MCF 10A (cell line): ENCODE results near the gene PARL. TPM values are rescaled to one million over a fixed set of nuclear protein-coding genes. Genes with fewer than 3 reads are reported as not detected.

Experiments used
- BruUV-seq: library from RNA; stranded (reverse); fragments of 400-500 nt; replicated peaks from 2 replicates; lab custom pipeline; 2021; lab: Mats Ljungman, UMichigan
- CTCF ChIA-PET: fragments of 300-600 bp; sonication (Branson Sonifier 250); formaldehyde crosslinking; extraction: SDS; loops from one replicate; lab custom pipeline; 2021; ENCODE audit warnings: antibody characterized with exemption, inconsistent platforms; lab: Yijun Ruan, JAX
- POLR2A ChIA-PET: fragments of 300-600, 350-650 bp; sonication (Branson Sonifier 250); formaldehyde crosslinking; extraction: SDS; loops from one replicate; lab custom pipeline; 2020; ENCODE audit warnings: antibody characterized with exemption, inconsistent platforms; lab: Yijun Ruan, JAX
- DNase-seq: peaks from one replicate; pipeline ENCODE4 v3.0.0-alpha.2; 2018; ENCODE audit not compliant: unreplicated experiment
- H3K27ac Mint-ChIP-seq: one replicate; pipeline ENCODE4 v1.8.0; 2022; ENCODE audit warnings: mild to moderate bottlenecking, low read depth, mixed read lengths; ENCODE audit not compliant: unreplicated experiment
- H3K27me3 Mint-ChIP-seq: one replicate; pipeline ENCODE4 v1.8.0; 2022; ENCODE audit warnings: mixed read lengths; ENCODE audit not compliant: insufficient read depth, unreplicated experiment
- H3K36me3 Mint-ChIP-seq: one replicate; pipeline ENCODE4 v1.8.0; 2022; ENCODE audit warnings: mild to moderate bottlenecking, moderate library complexity, mixed read lengths; ENCODE audit not compliant: insufficient read depth, unreplicated experiment
- H3K4me1 Mint-ChIP-seq: one replicate; pipeline ENCODE4 v1.8.0; 2022; ENCODE audit warnings: mixed read lengths; ENCODE audit not compliant: insufficient read depth, unreplicated experiment
- H3K4me3 Mint-ChIP-seq: one replicate; pipeline ENCODE4 v1.8.0; 2022; ENCODE audit warnings: mild to moderate bottlenecking, moderate library complexity, mixed read lengths; ENCODE audit not compliant: unreplicated experiment
- H3K9me3 Mint-ChIP-seq: one replicate; pipeline ENCODE4 v1.8.0; 2022; ENCODE audit warnings: mixed read lengths; ENCODE audit not compliant: unreplicated experiment
- CTCF ChIP-seq: fragments of 200-600 bp; IDR thresholded peaks from one replicate; pipeline ENCODE4 v1.8.0; 2022; ENCODE audit warnings: antibody characterized with exemption, mild to moderate bottlenecking; ENCODE audit not compliant: unreplicated experiment
- intact Hi-C: fragments of 100-400 bp; cut with micrococcal nuclease; formaldehyde crosslinking; loops from 2 replicates; pipeline ENCODE4 v1.14.1; 2022
- total RNA-seq: library from RNA; stranded (reverse); gene quantifications from 2 replicates; pipeline ENCODE4 v1.2.3, GENCODE V29; 2022

Gene PARL
- total RNA-seq, 1 experiment from 2014 or later: 88.0 TPM

GRCh38 chr3:183875411-183875810 lies 9.3 kb downstream of the PARL start:
- no TSS peak for BruUV-seq
- no peak for DNase-seq
- H3K27ac Mint-ChIP-seq: no peak overlapping the region
- H3K4me1 Mint-ChIP-seq: no peaks in the 10 kb centered on the region
- H3K36me3 Mint-ChIP-seq: peaks cover 40% of the 10 kb centered on the region
- CTCF ChIA-PET: interaction anchor here (0.7 to 0.8 kb wide), 2 partner anchors 10 to 12 kb away, joined by 3 read pairs; no protein-coding TSS in a partner anchor
- H3K27me3 Mint-ChIP-seq: no peaks in the 10 kb centered on the region
- POLR2A ChIA-PET: interaction anchor here (0.9 to 1.3 kb wide), 2 partner anchors 9 to 13 kb away, joined by 3 to 4 read pairs; partner anchors contain the start of gene PARL
- no peak overlapping the region for H3K4me3 Mint-ChIP-seq
- H3K9me3 Mint-ChIP-seq: no peaks in the 10 kb centered on the region
- intact Hi-C loops: no loop called here
- TF ChIP-seq CTCF: no peak

- no peak overlapping the region for H3K4me3 Mint-ChIP-seq
- POLR2A ChIA-PET: interaction anchor here (1.3 to 2.5 kb wide), 2 partner anchors 10 to 30 kb away, joined by 3 to 7 read pairs; partner anchors contain the start of gene PARL
- no peaks in the 10 kb centered on the region for H3K4me1 Mint-ChIP-seq
- no peaks in the 10 kb centered on the region for H3K9me3 Mint-ChIP-seq
- intact Hi-C loops: no loop called here
- BruUV-seq: no TSS peak
- TF ChIP-seq CTCF: no peak
- no peak overlapping the region for H3K27ac Mint-ChIP-seq
- no peaks in the 10 kb centered on the region for H3K27me3 Mint-ChIP-seq
- H3K36me3 Mint-ChIP-seq: peaks cover 34% of the 10 kb centered on the region
- DNase-seq: no peak
- CTCF ChIA-PET: interaction anchor here (1.7 to 2.1 kb wide), 2 partner anchors 10 to 22 kb away, joined by 5 to 7 read pairs; partner anchors contain the start of gene PARL
Observed at GRCh38 chr3:183873914-183874313, 10.8 kb downstream of the PARL start.

- BruUV-seq: no TSS peak
Observed at GRCh38 chr3:183871541-183871940, 13.1 kb downstream of the PARL start.

More at GRCh38 chr3:183871541-183871940, 13.1 kb downstream of the PARL start:
- DNase-seq: no peak
- Mint-ChIP-seq H3K9me3 (no peaks in the 10 kb centered on the region), H3K36me3 (peaks cover 34% of the 10 kb centered on the region), H3K27me3 (no peaks in the 10 kb centered on the region), H3K4me1 (no peaks in the 10 kb centered on the region), H3K4me3 (no peak overlapping the region), H3K27ac (no peak overlapping the region)
- TF ChIP-seq CTCF: no peak
- ChIA-PET CTCF (interaction anchor here (2.7 kb wide), 1 partner anchor 13 kb away, joined by 8 read pairs; the partner anchor contains the start of gene PARL), POLR2A (interaction anchor here (1.0 kb wide), 1 partner anchor 13 kb away, joined by 3 read pairs; the partner anchor contains the start of gene PARL)
- intact Hi-C loops: no loop called here
